ENCODE results near the gene TIMM13.

TIMM13 gene

DNA sequence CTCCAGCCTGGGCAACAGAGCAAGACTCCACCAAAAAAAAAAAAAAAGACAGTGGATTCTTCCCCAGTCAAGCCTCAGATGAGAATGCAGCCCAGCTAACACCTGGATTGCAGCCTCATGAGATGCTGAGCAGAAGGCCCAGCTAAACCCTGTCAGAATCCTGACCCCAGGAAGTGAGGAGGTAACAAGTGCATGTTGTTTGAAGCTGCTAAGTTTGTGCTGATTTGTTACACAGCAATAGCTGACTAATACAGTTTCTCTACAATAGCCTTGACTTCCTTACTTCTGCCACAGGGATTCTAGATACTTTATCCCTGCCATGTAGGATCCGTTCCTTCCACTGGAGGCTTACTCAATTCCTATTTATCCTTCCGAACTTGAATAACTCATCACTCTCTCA lies 46.8 kb downstream of the TIMM13 start:
- no peak for TF ChIP-seq CTCF (IDR thresholded peaks at IDR 0.05; ENCODE audit: low read depth, low read length, missing control alignments)
- no peak for DNase-seq (ENCODE audit: extremely low read depth, low read depth)
- H3K4me3 ChIP-seq (replicated peaks; ENCODE audit: low read depth, low read length) = no peak overlapping the region

- DNase-seq (ENCODE audit: extremely low read depth, low read depth) = no peak
- TF ChIP-seq CTCF (IDR thresholded peaks at IDR 0.05; ENCODE audit: low read depth, low read length, missing control alignments) = no peak
- H3K4me3 ChIP-seq (replicated peaks; ENCODE audit: low read depth, low read length) = no peak overlapping the region
Measured at GRCh38 chr19:2376784-2377519, 50.4 kb downstream of the TIMM13 start.
